ENCODE measurements around the gene NPRL2.

GRCh38 chr3:50354186-50354764, 3.7 kb upstream of the NPRL2 start:
- TF ChIP-seq CTCF (IDR thresholded peaks at IDR 0.05; ENCODE audit: insufficient read depth, low read length, poor library complexity, severe bottlenecking) (no peak), EZH2phosphoT487 (conservative IDR thresholded peaks at IDR 0.05; ENCODE audit: low read length) (no peak)

All from SU-DHL-6 (cell line).